DMS114 treated with DMSO at 0.1 percent for 48 hours (cell line): ENCODE measurements around the gene RACGAP1.

ENCODE experiments used
- DNase-seq: peaks from one replicate; lab custom pipeline; 2025; ENCODE audit not compliant: unreplicated experiment; lab: John Stamatoyannopoulos, UW

The RACGAP1 gene

DNA sequence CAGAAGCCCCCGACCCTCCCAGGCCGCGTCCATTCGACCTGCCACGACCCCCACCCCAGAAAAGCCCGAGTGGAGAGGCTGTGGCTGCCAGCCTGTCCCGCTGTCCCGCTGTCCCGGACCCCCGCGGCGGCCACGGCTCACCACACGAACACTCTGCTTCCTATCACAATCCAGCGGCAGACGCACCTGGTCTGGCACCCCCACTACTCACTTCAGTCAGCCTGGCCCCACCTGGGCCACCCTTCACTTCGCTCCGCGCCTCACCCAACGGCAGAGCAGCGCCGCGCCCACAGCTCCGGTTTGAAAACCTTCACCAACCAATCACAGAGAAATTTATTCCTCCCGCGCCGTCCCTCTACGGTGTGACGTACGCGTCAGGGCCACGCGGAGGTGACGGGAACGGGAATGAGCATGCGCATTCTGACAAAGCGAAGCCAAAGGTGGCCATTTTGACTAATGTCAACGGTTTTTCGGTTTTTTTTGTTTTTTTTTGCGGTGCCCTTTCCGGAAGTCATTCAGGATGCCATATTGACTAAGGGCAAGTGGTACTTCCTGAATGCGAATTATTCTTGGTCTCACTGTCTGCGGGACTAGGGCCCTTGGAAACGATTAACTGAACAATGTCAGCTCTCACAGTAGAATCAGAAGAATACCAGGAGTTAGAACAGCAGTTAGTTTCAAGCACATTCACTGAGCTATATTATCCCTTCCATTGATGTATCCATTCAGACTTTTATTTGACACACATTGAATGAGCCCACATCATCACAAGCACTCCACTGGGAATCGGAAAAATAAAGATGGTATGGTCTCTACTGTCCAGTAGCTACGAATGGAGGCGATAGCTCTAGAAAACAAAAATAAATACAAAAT lies at the start of gene RACGAP1:
TSS of gene RACGAP1 (minus strand) at position 308 of the 873 bp plus-strand sequence. CDS start 8,779 bp downstream, outside the sequence.
- DNase-seq: peak; percentile 98

DNA sequence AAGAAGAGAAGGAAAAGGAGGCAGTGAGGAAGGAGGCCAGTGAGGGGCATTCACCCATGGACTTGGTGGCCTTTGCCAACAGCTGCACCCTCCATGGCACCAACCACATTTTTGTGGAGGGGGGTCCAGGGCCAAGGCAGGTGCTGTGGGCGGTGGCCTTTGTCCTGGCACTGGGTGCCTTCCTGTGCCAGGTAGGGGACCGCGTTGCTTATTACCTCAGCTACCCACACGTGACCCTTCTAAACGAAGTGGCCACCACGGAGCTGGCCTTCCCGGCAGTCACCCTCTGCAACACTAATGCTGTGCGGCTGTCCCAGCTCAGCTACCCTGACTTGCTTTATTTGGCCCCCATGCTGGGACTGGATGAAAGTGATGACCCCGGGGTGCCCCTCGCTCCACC lies 48.4 kb upstream of the RACGAP1 start:
- DNase-seq: no peak

GRCh38 chr12:50073206-50073605 lies 47.9 kb upstream of the RACGAP1 start:
- DNase-seq: no peak

GRCh38 chr12:50072198-50072907 lies 47.1 kb upstream of the RACGAP1 start:
- no peak for DNase-seq

- peak; percentile 81 for DNase-seq
Observed at GRCh38 chr12:50070314-50071060, 45.2 kb upstream of the RACGAP1 start.

DNA sequence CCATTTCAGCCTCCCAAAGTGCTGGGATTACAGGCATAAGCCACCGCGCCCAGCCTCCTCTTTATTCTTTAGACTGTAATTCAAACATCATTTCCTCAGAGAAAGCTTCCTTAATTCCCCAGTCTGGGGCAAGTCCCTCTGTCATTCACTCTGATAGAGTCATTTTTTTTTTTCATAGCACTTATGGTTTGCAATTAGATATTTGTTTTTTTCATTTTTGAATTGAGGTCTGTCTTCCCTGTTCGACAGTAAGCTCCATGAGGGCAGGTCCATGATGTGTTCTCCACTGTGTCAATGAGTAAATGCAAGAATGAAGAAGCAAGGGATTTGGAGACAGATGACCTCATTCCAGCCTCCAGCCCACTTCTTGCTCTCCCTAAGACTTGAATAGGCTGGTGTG lies 44.2 kb upstream of the RACGAP1 start:
- DNase-seq: no peak

- DNase-seq: no peak
Observed at GRCh38 chr12:50069069-50069468, 43.8 kb upstream of the RACGAP1 start.

GRCh38 chr12:50066402-50066801 lies 41.1 kb upstream of the RACGAP1 start:
- DNase-seq: no peak

DNA sequence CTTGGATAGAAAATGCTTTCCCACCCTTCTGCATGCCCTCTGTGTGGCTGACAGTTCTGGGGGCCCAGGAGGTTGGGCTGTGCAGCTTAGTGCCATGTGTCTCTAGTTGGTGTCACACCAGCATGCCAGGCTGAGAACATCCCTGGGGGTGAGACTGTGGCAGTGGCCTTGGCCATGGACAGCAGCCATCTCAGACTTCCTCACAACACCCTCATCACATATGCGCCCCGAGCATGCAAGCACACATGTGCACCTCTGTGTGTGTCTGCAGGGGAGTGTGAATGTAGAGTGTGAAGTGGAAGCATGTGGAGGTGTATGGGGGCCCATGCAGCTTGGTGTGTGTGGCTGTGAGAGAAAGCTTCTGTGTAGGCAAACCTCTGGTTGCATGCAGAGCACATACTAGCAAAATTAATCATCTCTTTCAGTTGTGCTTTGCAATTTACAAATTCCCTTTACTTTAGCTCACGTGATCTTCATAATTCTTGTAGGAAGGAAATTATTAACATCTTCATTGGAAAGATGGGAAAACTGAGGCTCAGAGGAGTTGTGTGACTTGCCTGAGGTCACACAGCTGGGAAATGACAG lies 40.5 kb upstream of the RACGAP1 start:
- no peak for DNase-seq

DNA sequence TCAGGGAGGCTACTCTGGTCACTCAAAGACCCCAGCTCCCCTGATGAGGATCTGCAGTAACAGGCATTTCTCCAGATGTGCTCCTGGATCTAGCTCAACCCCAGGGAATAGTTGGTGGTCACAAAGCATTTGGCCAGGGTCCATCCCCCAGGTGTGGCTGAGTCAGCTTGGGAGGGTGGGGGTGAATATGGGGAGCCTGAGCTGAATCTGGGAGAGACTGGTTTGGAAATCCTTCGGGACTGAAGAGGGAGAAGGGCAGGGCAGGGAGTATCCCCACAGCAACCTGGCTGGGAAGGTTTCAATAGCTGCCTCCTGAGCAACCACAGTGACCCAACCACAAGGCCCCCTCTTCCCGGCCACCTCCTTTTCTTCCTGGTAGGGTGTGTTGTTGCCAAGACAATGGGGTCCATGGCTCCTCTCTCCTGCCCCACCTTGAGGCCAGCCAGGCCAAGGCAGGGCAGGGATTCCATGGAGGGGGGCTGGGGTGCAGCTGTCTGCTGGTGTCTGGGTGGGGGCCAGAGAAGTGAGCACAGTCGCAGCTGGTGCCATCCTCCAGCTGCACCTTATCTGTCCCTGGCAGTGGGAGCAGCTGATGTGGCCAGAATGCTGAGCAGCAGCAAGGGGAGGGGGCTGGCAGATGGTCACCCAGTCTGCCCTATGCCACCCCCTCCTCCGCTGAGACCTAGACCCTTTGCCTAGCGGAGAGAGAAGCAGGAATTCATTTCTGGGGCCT lies 37.6 kb upstream of the RACGAP1 start:
- no peak for DNase-seq

DNA sequence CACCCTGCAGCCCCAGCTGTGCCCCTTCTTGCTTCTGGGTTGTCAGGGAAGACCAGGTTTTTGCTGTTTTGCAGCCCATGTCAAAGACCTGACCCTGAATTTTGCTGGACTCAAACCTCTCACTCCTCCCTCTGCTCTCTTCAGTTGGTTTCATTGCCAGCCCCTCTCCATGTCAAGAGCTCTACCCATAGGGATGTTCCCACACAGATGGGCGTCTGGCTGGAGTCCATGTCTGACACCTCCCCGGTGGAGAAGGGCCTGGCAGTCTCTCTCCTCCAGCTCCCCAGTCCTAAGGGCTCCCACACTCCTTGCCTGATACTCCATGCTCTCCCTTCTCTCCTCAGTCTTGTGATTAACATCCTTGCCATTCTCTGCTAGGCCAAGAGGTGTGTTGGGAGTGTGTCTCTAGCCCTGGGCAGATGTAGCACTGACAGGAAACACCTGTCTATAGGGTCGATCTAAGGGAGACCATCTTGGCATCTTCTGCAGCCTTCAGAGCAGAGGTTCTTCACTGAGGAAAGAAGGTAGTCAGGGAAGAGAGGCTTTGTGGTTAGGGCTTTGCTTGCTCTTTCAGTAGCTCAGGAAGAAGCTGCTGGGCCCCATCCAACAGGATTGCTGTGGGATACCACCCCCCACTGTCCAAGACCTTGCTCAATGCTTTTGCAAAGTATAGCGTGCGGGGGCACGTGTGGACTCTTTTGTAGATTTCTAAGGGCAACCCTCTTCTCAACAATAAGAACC lies 36.8 kb upstream of the RACGAP1 start:
- DNase-seq: no peak

DNA sequence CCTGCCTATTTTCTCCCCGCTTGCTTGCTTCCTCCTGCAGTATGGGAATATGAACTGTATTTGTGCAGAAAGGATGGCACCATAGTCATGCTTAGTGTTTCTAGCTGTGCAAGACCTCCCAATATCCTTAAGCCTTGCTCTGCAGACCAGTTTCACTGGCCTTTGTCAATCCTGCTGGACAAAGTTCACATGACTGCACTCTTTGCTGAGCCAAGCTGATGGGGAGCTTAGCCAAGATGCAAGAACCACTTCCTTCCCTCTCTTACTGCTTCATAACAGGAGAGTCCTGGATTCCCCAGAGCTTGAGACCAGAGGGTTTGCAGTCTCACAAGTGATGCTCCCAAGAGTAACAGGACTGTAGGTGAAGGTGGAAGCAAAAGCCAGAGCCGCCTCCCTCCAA lies 35.9 kb upstream of the RACGAP1 start:
- no peak for DNase-seq

GRCh38 chr12:50060120-50060468 lies 34.8 kb upstream of the RACGAP1 start:
- no peak for DNase-seq

DNA sequence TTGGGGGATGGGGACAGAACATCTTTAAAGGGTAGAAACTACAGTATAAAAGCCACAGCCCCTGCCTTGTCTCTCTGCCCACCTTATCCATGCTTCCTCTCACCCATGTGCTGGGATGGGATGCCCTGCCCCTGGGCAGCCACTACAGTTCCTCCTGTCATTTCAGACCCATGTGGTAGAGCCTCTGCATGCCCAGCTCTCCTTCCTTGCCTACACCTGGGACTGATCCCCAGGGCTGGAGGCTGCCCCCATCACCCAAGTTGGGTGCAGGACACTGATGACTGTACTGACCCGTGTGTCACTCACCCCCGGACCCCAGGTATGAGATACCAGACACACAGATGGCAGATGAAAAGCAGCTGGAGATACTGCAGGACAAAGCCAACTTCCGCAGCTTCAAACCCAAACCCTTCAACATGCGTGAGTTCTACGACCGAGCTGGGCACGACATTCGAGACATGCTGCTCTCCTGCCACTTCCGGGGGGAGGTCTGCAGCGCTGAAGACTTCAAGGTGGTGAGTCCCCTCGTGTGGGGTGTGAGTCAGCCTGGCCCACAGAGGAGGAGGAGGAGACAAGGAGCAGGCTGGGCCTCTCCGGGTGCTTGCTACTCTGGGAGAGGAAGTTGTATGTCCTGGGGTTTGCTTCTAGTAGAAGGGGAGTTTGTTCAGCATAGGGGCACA lies 34.3 kb upstream of the RACGAP1 start:
- no peak for DNase-seq

- no peak for DNase-seq
Observed at GRCh38 chr12:50058743-50059312, 33.5 kb upstream of the RACGAP1 start.

DNA sequence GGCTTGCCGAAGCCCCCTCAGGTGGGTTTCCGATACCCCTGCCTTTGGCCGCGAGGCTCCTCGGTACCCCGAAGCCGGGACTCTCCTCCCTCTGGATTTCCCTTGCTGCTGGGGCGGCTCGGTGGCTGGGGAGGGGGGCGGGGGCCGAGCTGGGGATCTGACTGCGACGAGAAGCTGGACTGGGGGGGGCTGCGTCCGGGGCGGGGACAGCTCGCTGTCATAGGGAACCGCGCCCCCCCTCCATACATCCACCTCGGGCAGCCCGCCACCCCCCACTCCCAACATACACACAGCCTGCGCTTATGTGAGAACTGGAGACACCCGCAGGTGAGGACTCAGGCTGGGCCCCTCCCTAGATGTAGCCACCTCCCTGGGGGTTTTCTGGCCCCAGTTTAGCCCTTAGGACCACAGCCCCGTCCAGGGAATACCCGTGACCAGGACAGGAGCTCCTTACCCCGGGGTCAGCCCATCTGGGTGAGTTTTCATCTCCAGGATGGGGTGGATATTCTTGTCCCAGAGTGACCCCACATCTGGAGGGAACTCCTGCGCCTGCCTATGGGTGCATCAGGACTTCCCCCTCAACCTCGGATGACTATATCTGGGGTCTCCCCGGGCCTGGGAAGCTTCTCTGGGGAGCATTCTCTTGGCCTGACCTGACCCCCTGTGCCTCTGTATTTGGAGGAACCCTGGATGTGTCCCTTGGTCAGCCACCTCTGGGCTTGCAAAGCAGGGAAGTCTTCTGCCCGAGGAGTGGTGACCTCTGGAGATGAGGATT lies 32.8 kb upstream of the RACGAP1 start:
- no peak for DNase-seq

DNA sequence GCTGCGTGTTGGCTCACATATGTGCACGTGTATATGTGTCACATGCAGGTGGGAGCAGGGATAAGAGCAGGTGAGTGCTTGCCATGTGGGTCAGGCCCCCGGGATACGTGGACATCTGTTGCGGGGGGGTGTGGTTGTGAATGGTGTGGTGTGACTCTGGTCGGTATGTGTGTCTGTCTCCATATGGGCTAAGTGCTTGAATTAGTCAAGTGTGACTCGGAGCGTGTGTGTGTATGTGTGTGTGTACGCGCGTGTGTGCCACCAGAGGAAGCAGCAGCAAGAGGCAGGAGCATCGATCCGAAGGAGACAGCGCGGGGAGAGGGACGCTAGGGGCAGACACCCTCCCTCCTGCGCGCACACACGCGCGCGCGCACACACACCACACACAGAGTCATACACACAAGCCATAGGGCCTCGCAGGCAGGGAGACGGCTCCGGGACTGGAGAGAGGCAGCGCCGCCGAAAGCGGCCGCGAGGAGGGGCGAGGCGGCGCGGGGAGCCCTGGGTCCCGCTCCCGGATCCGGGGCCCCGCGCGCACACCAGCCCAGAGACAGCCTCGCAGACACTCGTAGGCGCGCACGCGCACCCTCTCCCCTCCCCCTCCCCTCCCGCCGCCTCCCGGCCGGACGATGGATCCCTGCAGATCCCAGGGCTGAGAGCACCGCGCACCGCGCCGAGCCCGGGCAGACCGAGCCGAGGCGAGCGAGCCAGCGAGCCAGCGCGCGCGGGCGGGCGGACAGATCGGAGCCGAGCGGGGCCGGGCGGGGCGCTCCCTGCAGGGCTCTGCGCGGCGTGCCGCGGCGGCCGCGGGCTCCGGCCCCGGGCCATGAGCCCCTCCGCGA lies 31.9 kb upstream of the RACGAP1 start, which contains the start of gene ASIC1:
TSS of gene ASIC1 (plus strand) at position 597 of the 842 bp plus-strand sequence. CDS start 1,171 bp downstream, outside the sequence.
- DNase-seq: peak; percentile 68
